Measurements from ENCODE around the gene HSPA8. TPM values are rescaled to one million over a fixed set of nuclear protein-coding genes. Genes with fewer than 3 reads are reported as not detected.

HSPA8 gene
- total and polyA plus RNA-seq, 2 donors, result 221 to 1,679 TPM

GRCh38 chr11:123056835-123057491 is 5.0 kb downstream of the HSPA8 start:
- 90% methylated on average over 3 of the region's 3 CpGs for WGBS
- Histone ChIP-seq H3K27ac (ENCODE audit: low read depth in 1 of 2, low read length in 1 of 2) (peak overlapping the region in 1 of 2 donors; percentile 7), H3K36me3 (ENCODE audit: control insufficient read depth in 2 of 2, insufficient read depth in 2 of 2, low read length in 1 of 2) (peaks cover 75 to 78% of the 10 kb centered on the region in 2 donors), H3K4me3 (ENCODE audit: low read length in 2 of 2) (no peak overlapping the region), H3K27me3 (ENCODE audit: control insufficient read depth in 2 of 2, insufficient read depth in 1 of 2, low read length in 1 of 2) (no peaks in the 10 kb centered on the region), H3K9me3 (ENCODE audit: control insufficient read depth in 2 of 2, insufficient read depth in 1 of 2, low read length in 1 of 2) (no peaks in the 10 kb centered on the region), H3K4me1 (ENCODE audit: control insufficient read depth in 2 of 2, insufficient read depth in 2 of 2, low read length in 2 of 2) (peaks cover 18 to 28% of the 10 kb centered on the region in 2 donors)
- DNase-seq (ENCODE audit: low read depth in 6 of 9, low spot score in 9 of 9), result no peak

GRCh38 chr11:123055191-123055901 is 6.6 kb downstream of the HSPA8 start:
- no peaks in the 10 kb centered on the region for H3K9me3 ChIP-seq (ENCODE audit: control insufficient read depth in 2 of 2, insufficient read depth in 1 of 2, low read length in 1 of 2)
- no peak overlapping the region for H3K4me3 ChIP-seq (ENCODE audit: low read length in 2 of 2)
- H3K27me3 ChIP-seq (ENCODE audit: control insufficient read depth in 2 of 2, insufficient read depth in 1 of 2, low read length in 1 of 2), result no peaks in the 10 kb centered on the region
- 90% methylated on average over 6 of the region's 6 CpGs for WGBS
- DNase-seq (ENCODE audit: low read depth in 6 of 9, low spot score in 9 of 9), result no peak
- H3K36me3 ChIP-seq (ENCODE audit: control insufficient read depth in 2 of 2, insufficient read depth in 2 of 2, low read length in 1 of 2), result peaks cover 68 to 72% of the 10 kb centered on the region in 2 donors
- H3K27ac ChIP-seq (ENCODE audit: low read depth in 1 of 2, low read length in 1 of 2), result peak overlapping the region; percentile 2 to 60
- peaks cover 18 to 25% of the 10 kb centered on the region in 2 donors for H3K4me1 ChIP-seq (ENCODE audit: control insufficient read depth in 2 of 2, insufficient read depth in 2 of 2, low read length in 2 of 2)

DNA sequence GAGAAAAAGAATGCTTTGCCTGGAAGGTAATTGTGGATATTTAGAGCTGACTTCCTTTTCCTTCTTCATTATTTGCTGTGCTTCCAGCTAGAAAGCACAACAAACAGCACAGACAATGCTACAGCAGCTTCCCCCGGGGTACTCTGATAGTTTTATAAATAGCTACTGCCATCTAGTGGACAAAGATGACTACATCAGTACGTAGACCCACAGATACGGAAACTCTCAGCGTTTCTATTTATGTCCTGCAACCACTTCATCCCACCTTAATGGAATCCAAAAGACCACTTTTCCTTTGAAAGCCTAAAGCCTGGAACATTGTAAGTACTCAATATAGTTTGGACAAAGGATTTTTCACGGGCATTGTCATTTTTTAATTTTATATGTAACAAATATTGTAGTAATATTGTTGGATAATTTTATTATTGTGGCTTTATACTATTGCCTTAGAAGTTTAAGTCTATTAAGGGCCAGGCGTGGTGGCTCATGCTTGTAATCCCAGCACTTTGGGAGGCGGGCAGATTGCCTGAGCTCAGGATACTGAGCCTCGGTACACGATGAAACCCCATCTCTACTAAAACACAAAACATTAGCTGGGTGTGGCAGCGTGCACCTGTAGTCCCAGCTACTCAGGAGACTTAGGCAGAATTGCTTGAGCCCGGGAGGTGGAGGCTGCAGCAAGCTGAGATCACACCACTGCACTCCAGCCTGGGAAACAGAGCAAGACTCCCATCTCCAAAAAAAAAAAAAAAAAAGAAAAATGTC is 7.5 kb downstream of the HSPA8 start:
- no peak overlapping the region for H3K4me3 ChIP-seq (ENCODE audit: low read length in 2 of 2)
- 50% methylated on average over 11 of the region's 11 CpGs for WGBS
- H3K27me3 ChIP-seq (ENCODE audit: control insufficient read depth in 2 of 2, insufficient read depth in 1 of 2, low read length in 1 of 2), result no peaks in the 10 kb centered on the region
- H3K36me3 ChIP-seq (ENCODE audit: control insufficient read depth in 2 of 2, insufficient read depth in 2 of 2, low read length in 1 of 2), result peaks cover 59 to 64% of the 10 kb centered on the region in 2 donors
- no peak overlapping the region for H3K27ac ChIP-seq (ENCODE audit: low read depth in 1 of 2, low read length in 1 of 2)
- H3K9me3 ChIP-seq (ENCODE audit: control insufficient read depth in 2 of 2, insufficient read depth in 1 of 2, low read length in 1 of 2), result no peaks in the 10 kb centered on the region
- peaks cover 14 to 16% of the 10 kb centered on the region in 2 donors for H3K4me1 ChIP-seq (ENCODE audit: control insufficient read depth in 2 of 2, insufficient read depth in 2 of 2, low read length in 2 of 2)
- peak in 8 of 9 donors; percentile 47 to 82 (median 68) for DNase-seq (ENCODE audit: low read depth in 6 of 9, low spot score in 9 of 9)

DNA sequence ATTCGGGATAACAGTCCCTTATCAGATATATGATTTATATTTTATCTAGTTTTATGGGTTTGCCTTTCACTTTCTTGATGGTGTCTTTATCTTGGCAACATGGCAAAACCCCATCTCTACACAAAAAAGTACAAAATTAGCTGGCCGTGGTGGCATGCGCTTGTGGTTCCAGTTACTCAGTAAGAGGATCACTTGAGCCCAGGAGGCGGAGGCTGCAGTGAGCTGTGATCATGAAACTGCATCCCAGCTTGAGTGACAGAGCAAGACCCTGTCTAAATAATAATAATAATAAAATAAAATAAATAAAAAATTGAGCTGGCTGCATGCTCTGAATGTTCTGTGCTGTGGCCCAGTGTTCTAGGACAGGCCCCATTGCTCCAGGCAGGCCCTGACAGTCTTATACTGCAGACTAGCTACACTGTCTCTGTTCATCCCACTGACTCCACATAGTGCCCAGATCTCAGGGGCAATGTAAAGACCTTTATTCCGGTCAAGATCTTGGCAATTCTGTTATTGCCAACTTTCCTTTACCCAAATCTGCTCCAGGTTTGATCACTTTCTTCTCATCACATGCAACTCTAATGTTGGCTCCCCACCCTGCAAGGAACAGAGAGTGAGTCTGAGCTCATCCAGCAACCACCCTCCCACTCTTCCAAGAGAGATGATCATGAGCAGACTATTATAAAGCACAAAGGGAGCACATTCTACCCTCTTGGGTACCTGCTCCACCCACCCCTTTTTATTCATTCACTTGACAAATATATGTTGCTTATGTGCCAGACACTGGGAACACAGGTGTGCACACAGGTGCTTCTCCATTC is 8.8 kb downstream of the HSPA8 start:
- WGBS, result 97% methylated on average over 5 of the region's 5 CpGs
- H3K9me3 ChIP-seq (ENCODE audit: control insufficient read depth in 2 of 2, insufficient read depth in 1 of 2, low read length in 1 of 2), result no peaks in the 10 kb centered on the region
- peaks cover 45 to 50% of the 10 kb centered on the region in 2 donors for H3K36me3 ChIP-seq (ENCODE audit: control insufficient read depth in 2 of 2, insufficient read depth in 2 of 2, low read length in 1 of 2)
- DNase-seq (ENCODE audit: low read depth in 6 of 9, low spot score in 9 of 9), result no peak
- no peaks in the 10 kb centered on the region for H3K27me3 ChIP-seq (ENCODE audit: control insufficient read depth in 2 of 2, insufficient read depth in 1 of 2, low read length in 1 of 2)
- H3K4me3 ChIP-seq (ENCODE audit: low read length in 2 of 2), result no peak overlapping the region
- peaks cover 6% of the 10 kb centered on the region in 2 donors for H3K4me1 ChIP-seq (ENCODE audit: control insufficient read depth in 2 of 2, insufficient read depth in 2 of 2, low read length in 2 of 2)
- H3K27ac ChIP-seq (ENCODE audit: low read depth in 1 of 2, low read length in 1 of 2), result no peak overlapping the region

DNA sequence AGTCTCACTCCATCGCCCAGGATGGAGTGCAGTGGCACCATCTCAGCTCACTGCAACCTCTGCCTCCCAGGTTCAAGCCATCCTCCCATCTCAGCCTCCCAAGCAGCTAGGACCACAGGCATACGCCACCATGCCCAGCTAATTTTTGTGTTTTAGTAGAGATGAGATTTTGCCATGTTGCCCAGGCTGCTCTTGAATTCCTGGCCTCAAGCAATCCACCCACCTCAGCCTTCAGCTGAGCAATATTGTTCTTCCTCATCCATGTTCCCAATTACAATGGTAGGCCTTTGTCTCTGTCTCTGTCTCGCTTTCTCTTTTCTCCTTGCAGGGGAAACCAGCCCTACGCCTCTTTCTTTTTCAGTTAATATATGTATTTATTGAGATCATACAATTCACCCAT is 10.3 kb downstream of the HSPA8 start:
- H3K4me3 ChIP-seq (ENCODE audit: low read length in 2 of 2), result no peak overlapping the region
- no peak for DNase-seq (ENCODE audit: low read depth in 6 of 9, low spot score in 9 of 9)
- H3K27me3 ChIP-seq (ENCODE audit: control insufficient read depth in 2 of 2, insufficient read depth in 1 of 2, low read length in 1 of 2), result no peaks in the 10 kb centered on the region
- no peaks in the 10 kb centered on the region for H3K4me1 ChIP-seq (ENCODE audit: control insufficient read depth in 2 of 2, insufficient read depth in 2 of 2, low read length in 2 of 2)
- over 99% methylated on average over 4 of the region's 4 CpGs for WGBS
- no peaks in the 10 kb centered on the region for H3K9me3 ChIP-seq (ENCODE audit: control insufficient read depth in 2 of 2, insufficient read depth in 1 of 2, low read length in 1 of 2)
- no peak overlapping the region for H3K27ac ChIP-seq (ENCODE audit: low read depth in 1 of 2, low read length in 1 of 2)
- peaks cover 30 to 35% of the 10 kb centered on the region in 2 donors for H3K36me3 ChIP-seq (ENCODE audit: control insufficient read depth in 2 of 2, insufficient read depth in 2 of 2, low read length in 1 of 2)

DNA sequence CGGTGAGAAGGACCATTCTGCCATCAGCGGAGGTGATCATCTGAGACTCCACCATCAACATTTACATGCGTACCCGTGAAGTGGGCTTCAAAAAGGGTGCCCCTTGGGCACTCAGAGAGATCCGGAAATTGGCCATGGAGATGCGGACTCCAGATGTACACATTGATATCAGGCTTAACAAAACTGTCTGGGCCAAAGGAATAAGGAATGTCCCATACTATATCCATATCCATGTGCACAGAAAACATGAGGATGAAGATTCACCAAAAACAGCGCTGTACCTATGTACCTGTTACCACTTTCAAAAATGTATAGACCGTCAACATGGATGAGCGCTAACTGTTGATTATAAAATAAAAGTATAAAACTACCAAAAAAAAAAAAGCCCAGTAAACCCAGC is 10.8 kb downstream of the HSPA8 start:
- H3K4me3 ChIP-seq (ENCODE audit: low read length in 2 of 2), result no peak overlapping the region
- peaks cover 26 to 30% of the 10 kb centered on the region in 2 donors for H3K36me3 ChIP-seq (ENCODE audit: control insufficient read depth in 2 of 2, insufficient read depth in 2 of 2, low read length in 1 of 2)
- no peaks in the 10 kb centered on the region for H3K4me1 ChIP-seq (ENCODE audit: control insufficient read depth in 2 of 2, insufficient read depth in 2 of 2, low read length in 2 of 2)
- H3K27ac ChIP-seq (ENCODE audit: low read depth in 1 of 2, low read length in 1 of 2), result no peak overlapping the region
- no peak for DNase-seq (ENCODE audit: low read depth in 6 of 9, low spot score in 9 of 9)
- 98% methylated on average over 9 of the region's 9 CpGs for WGBS
- H3K27me3 ChIP-seq (ENCODE audit: control insufficient read depth in 2 of 2, insufficient read depth in 1 of 2, low read length in 1 of 2), result no peaks in the 10 kb centered on the region
- no peaks in the 10 kb centered on the region for H3K9me3 ChIP-seq (ENCODE audit: control insufficient read depth in 2 of 2, insufficient read depth in 1 of 2, low read length in 1 of 2)

GRCh38 chr11:123047947-123048293 is 14.0 kb downstream of the HSPA8 start:
- Histone ChIP-seq H3K4me3 (ENCODE audit: low read length in 2 of 2) (no peak overlapping the region), H3K4me1 (ENCODE audit: control insufficient read depth in 2 of 2, insufficient read depth in 2 of 2, low read length in 2 of 2) (no peaks in the 10 kb centered on the region), H3K27me3 (ENCODE audit: control insufficient read depth in 2 of 2, insufficient read depth in 1 of 2, low read length in 1 of 2) (no peaks in the 10 kb centered on the region), H3K27ac (ENCODE audit: low read depth in 1 of 2, low read length in 1 of 2) (no peak overlapping the region), H3K9me3 (ENCODE audit: control insufficient read depth in 2 of 2, insufficient read depth in 1 of 2, low read length in 1 of 2) (no peaks in the 10 kb centered on the region), H3K36me3 (ENCODE audit: control insufficient read depth in 2 of 2, insufficient read depth in 2 of 2, low read length in 1 of 2) (peaks cover 2 to 4% of the 10 kb centered on the region in 2 donors)
- WGBS, result 100% methylated on average over 3 of the region's 3 CpGs
- DNase-seq (ENCODE audit: low read depth in 6 of 9, low spot score in 9 of 9), result no peak

GRCh38 chr11:123047266-123047946 is 14.5 kb downstream of the HSPA8 start:
- DNase-seq (ENCODE audit: low read depth in 6 of 9, low spot score in 9 of 9), result no peak
- WGBS, result 93% methylated on average over 18 of the region's 18 CpGs
- Histone ChIP-seq H3K36me3 (ENCODE audit: control insufficient read depth in 2 of 2, insufficient read depth in 2 of 2, low read length in 1 of 2) (peaks cover 0 to 2% of the 10 kb centered on the region in 2 donors), H3K4me1 (ENCODE audit: control insufficient read depth in 2 of 2, insufficient read depth in 2 of 2, low read length in 2 of 2) (no peaks in the 10 kb centered on the region), H3K4me3 (ENCODE audit: low read length in 2 of 2) (no peak overlapping the region), H3K27me3 (ENCODE audit: control insufficient read depth in 2 of 2, insufficient read depth in 1 of 2, low read length in 1 of 2) (no peaks in the 10 kb centered on the region), H3K9me3 (ENCODE audit: control insufficient read depth in 2 of 2, insufficient read depth in 1 of 2, low read length in 1 of 2) (no peaks in the 10 kb centered on the region), H3K27ac (ENCODE audit: low read depth in 1 of 2, low read length in 1 of 2) (no peak overlapping the region)
